HG03378 (cell line): ENCODE results near the gene ANHX.

ENCODE experiments used
- ATAC-seq: cut with Tn5 transposase; IDR thresholded peaks from one replicate; pipeline ENCODE4 v1.9.1; 2021; ENCODE audit warnings: mild to moderate bottlenecking, moderate library complexity; ENCODE audit not compliant: unreplicated experiment

Gene ANHX

GRCh38 chr12:133203344-133204263, 32.1 kb downstream of the ANHX start:
- ATAC-seq, result no peak

- no peak for ATAC-seq
Observed at GRCh38 chr12:133202493-133203343, 33.0 kb downstream of the ANHX start.

- no peak for ATAC-seq
Observed at GRCh38 chr12:133201888-133202287, 33.8 kb downstream of the ANHX start.

GRCh38 chr12:133192847-133193246, 42.8 kb downstream of the ANHX start:
- ATAC-seq, result no peak

- no peak for ATAC-seq
Observed at GRCh38 chr12:133190176-133190575, 45.5 kb downstream of the ANHX start.

GRCh38 chr12:133181238-133181959, 54.3 kb downstream of the ANHX start, which contains the start of gene ZNF268:
Gene ZNF268, plus strand, starts transcription at chr12:133181495. Its CDS starts 503 bp downstream, at chr12:133181998.
- ATAC-seq, result peak; percentile 91

GRCh38 chr12:133180669-133181068, 55.0 kb downstream of the ANHX start:
- no peak for ATAC-seq

- ATAC-seq, result no peak
Observed at GRCh38 chr12:133174901-133175300, 60.8 kb downstream of the ANHX start.

GRCh38 chr12:133172491-133172890, 63.2 kb downstream of the ANHX start:
- no peak for ATAC-seq
